ENCODE results near the gene TOMM40. TPM values are rescaled to one million over a fixed set of nuclear protein-coding genes. Genes with fewer than 3 reads are reported as not detected.
A peak's percentile ranks its signal among the peaks of the same experiment; 100 is the strongest.
"Not testable (repeated sequence)": the region's sequence is repeated elsewhere in the genome, so short reads cannot be mapped to it uniquely, and the experiment has no call there.

Gene TOMM40
- 71.4 TPM for total RNA-seq

DNA sequence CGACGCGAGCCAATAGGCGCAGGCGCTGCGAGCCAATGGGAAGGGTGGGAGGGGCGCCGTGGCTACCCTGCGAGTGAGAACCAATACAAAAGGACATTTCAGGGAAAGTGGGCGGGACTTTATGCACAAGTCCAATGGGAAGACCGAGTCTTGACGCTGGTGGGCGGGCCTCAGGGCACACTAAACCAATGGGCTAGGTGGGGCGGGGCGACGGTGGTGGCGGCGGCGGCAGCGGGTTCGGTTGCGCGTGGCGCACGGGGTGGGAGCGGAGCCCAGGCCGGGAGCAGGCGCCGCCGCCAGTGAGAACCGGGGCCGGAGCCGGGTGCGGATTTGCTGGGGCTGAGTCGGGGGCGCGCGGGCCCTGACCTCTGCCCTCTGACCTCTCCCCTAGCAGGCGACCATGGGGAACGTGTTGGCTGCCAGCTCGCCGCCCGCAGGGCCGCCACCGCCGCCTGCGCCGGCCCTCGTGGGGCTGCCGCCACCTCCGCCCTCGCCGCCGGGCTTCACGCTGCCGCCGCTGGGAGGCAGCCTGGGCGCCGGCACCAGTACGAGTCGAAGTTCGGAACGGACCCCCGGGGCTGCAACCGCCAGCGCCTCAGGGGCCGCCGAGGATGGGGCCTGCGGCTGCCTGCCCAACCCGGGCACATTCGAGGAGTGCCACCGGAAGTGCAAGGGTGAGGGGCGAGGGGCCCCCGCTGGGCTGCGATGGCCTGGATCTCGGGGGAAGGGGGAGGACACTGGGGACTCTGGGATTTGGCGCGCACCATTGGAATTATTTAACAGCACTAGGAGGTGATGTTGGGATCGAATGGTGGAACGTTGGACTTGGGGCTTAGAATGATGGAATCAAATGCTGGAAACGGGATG is at the start of gene TOMM40:
Gene TOMM40 (plus strand): TSS at position 239 of the 867 bp plus-strand sequence. CDS start 162 bp downstream, at position 401.
- ATAC-seq: peak; percentile 90

DNA sequence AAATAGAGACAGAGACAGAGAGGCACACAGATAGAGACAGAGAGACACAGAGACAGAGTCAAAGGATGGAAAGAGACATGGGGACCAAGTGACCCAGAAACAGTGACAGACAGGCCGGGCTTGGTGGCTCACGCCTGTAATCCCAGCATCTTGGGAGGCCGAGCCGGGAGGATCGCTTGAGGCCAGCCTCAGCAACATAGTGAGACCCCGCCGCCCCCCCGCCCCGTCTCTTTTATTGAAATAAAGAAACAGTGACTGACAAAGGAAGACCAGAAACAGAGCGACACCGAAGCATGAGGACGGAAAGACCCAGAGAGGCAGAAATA is 45.8 kb upstream of the TOMM40 start:
- no peak for ATAC-seq

DNA sequence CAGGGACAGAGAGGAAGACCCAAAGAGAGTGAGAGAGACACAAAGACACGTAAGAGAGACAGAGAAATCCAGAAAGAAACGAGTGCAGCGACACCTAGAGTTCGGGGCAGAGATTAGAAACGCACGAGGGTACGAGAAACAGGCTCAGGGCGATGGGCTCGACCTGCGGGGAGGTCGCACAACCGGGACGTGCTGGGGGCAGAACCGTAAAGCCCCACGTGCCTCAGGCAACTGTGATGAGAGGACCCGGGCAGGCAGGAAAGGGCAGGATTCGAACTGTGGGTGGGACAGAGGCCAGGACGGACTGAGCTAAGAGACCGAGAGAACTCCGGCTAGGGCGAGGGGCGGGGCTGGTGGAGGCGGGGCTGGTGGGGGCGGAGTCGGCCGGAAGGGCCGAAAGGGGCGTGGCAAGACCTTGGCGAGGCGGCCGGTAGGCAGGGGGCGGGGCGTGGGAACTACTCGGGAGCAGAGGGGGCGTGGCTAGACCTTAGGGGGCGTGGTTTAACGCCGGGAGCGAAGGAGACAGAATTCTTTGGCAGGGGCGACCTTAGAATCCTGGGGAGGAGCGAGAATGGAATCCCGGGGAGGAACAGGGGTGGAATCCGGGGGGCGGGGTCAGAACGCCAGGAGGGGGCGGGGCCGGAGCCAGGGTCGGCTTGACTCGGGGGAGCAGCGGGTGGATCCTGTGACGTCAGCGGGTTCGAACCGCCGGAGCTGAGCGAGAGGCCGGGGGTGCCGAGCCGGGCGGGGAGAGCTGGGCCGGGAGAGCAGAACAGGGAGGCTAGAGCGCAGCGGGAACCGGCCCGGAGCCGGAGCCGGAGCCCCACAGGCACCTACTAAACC is 45.2 kb upstream of the TOMM40 start, which contains the start of gene NECTIN2:
Gene NECTIN2 (plus strand): TSS at position 686 of the 843 bp plus-strand sequence. CDS start 229 bp downstream, outside the sequence.
- ATAC-seq: peak; percentile 92

DNA sequence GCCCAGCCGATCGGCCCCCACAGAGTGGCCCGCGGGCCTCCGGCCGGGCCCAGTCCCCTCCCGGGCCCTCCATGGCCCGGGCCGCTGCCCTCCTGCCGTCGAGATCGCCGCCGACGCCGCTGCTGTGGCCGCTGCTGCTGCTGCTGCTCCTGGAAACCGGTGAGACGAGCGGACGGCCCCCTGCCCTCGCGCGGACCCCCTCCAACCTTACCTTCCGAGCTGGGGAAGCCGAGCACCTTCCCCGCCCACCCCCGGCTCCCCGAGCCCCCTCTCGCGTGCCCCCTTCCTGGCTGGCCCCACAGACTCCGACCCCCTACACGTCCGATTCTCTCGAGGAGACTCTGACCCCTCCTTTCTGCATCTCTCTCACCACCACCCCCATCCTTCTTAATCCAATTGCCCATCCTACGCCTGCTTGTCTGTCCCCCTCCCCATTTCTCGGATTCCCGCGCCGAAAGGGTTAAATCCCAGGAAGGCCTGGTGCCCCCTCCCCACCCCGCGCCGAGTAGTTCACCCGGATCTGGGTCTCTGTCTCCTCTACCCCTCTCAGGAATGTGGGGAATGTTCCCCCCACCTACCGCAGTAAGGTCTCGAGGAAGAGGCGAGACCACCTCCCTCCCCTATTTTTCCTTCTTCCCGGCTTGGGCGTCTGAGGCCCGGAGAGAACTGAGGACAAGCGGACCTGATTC is 44.5 kb upstream of the TOMM40 start:
- ATAC-seq: no peak

DNA sequence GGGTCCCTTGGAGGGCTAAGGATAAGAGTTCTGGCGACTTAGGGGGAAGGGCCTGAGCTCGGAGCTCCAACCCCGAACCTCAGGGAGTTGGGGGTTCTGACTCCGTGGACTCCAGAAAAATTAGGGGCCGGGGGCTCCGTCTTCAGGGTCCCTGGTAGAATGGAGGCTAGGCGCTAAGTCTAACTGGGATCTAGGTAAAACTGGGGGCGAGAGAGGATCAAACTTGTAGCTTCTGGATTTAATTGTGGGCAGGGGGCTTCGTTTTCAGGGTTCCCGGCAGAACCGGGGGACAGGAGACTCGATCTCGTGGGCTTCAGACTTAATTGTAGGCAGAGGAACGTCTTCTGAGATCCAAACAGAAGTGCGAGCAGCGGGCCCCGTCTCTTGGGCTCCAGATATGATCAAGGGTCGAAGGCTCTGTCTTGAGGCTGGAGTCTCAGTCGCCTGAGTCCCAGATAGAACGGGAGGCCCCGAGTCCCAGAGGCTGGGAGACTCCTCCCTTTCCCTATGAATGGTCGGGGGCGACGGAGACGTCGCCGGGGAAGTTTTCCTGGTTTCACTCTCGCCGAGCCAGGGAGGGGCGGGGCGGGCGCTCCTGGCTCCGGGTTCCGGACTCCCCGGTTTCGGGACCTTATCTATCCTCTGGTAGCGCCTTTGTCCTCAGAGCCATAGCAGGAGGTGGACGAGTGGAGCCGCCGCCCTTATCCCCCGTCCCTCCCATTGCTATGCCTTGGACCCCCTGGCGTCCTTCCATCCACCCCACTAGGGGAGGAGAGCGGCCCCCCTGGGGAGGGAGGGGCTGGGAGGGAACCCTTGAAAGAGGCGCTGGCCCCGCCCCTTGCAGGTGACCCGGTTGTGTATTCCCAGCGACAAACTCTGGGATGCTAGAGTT is 43.7 kb upstream of the TOMM40 start:
- ATAC-seq: peak; percentile 17

DNA sequence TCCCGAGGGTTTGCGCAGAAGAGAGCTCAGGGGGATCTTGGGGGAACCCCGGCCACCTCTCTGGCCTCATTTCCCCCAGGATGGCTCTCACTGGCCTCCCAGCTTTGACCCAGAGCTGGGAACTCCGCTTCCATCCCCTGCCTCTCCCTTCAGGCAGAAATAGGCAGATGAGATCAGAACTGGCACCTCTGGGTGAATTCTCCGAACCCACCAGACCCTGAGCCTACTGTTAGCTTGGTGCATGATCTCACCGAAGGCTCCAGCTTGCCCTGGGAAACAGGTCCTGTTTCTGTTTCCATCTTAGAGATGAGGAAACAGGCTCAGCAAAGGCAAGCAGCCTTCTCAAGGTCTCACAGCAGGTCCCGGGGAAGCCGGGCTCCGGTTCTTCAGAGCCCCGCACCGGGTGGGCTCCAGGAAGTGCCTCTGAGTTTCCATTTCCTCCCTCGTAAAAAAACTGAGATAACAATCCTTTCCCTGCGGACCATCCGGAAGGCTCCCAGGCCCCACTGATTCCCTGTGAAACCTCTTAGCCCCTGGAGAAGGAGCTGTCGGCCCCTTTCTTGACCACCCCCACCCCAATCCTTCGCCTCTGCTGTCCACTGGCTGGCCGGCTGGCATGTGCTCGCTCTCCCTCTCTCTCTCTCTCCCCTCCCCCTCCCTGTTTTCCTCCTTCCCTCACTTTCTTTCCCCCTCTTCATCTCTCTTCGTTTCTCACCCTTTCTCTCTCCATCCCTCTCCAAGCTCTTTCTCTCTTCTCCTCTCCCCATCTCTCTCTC is 42.8 kb upstream of the TOMM40 start:
- no peak for ATAC-seq

DNA sequence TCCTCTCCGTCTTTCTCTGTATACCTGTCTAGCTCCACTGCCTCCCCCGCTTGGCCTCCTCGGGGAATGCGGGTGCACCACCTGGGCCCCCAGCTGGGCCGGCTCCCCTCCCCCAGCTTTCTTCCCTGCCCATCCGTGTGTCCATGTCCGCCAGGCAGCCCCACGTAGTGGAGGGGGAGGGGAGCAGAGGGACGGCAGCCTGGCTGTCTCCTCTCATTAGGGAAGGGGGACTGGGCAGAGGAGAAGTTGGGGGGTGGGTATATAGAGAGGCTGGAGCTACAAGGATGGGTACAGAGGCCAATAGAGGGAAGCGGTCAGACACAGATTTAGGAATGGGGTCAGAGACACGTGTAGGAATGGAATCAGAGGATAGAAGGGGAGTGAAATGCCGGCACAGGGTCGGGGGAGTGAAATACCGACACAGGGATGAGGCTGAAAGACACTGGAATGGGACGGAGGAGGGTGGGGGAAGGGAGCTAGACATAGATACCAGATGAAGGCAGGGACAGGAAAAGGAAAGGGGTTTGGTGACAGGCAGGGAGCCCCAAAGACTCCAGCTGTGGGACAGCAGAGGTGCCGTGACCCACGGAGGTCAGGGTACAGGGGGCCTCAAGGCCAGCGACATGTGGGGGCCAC is 42.1 kb upstream of the TOMM40 start:
- no peak for ATAC-seq

DNA sequence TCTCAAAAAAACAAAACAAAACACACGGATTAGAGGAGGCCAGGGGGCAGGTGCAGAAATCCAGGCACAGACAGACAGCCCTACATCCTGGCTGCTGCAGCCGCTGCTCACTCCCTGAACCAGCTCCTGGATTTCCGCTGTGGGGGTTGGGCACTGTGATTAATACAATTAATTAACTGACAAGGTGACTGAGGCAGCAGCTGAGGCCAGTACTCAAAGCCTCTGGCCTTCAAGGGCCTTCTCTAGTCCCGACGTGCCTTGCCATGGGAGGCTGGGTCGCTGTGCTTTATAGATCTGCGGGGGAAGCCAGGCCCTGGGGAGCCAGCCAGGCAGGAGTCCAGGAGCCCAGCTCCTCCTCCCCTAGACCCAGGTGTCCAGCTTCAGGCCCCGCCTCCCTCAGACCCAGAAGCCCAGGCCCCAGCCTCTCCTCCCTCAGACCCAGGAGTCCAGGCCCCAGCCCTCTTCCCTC is 40.4 kb upstream of the TOMM40 start:
- no peak for ATAC-seq

DNA sequence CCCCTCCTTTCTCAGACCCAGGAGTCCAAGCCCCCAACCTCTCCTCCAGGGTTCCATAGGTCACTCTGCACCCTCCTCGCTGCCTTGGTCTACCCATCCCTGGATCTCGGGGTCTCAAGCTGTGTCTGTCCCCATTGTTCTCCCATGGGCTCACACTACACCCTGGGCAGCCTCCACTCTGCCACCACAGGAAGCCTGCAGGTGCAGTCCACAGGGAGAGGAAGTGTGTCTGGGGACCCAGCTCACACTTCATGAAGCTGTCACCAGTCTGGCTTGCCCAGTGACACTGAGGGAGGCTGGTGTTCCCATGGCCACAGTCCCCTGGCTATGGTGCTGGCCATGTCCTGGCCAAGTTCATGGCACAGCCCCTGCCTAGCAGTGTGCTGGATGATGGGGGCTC is 39.6 kb upstream of the TOMM40 start:
- ATAC-seq: no peak

DNA sequence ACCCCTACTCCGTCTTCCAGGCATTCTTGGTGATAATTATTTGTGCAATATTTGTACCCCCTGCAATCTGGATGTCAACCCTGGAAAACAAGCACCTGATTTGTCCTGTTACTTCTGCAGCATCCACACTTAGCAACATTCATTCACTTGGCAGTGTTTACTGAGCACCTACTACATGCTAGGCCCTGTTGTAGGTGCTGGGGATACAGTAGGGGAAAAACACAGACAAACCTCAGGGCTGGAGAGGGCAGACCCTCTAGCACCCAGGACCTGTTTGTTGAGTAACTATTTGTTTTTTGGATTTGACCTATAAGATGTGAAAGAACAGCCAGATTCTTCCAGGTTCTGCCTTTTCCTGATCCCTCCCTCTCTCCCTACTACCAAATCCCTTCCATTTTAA is 35.4 kb upstream of the TOMM40 start:
- no peak for ATAC-seq

DNA sequence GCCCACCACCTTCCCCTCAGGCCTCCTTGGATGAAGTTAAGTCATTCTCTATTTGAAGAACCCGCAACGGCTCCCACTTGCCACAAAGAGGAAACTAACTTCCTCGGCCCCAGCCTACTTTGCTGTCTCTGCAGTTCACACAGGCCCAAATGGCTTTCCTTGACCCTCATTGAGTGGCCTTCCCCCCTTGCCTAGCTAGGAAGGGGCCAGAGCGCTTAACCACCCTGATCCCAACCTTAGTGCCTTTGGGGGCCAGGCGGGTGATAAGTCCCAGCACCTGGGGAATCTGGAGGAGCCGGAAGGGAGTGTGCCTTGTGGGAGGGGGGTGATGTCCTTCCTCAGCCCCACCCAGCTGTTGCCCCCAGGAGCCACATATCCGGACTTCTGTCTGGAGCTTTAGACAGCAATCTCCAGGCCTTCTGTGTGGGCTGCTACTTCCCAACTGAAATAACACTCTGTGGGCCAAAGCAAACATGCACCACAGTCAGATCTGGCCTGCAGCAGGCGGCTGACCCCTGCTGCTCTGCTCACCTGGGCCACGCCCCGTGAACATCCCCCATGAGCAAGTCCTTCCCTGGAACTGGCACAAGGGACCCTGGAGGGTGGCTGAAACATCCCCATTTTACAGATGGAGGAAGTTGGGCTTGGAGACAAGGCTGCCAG is 34.5 kb upstream of the TOMM40 start:
- ATAC-seq: peak; percentile 37

DNA sequence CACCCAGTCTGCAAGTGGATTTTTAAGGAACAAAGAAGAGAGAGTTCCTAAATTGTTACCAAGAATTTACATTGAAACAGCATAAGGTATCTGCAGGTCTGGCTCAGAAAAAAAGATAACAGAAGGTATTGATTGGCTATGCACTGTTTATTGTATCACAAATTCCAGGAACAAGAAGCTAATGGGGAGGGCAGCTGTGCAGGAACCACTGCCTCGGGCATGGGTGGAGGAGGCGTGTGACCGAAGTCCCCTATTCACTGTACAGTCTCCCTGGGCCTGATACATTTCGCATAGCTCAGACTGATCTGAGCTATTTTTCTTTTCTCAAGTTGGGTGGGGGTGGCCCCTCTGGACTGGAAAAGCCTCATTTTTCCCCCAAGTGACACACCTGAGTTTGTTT is 33.2 kb upstream of the TOMM40 start:
- ATAC-seq: peak; percentile 22

DNA sequence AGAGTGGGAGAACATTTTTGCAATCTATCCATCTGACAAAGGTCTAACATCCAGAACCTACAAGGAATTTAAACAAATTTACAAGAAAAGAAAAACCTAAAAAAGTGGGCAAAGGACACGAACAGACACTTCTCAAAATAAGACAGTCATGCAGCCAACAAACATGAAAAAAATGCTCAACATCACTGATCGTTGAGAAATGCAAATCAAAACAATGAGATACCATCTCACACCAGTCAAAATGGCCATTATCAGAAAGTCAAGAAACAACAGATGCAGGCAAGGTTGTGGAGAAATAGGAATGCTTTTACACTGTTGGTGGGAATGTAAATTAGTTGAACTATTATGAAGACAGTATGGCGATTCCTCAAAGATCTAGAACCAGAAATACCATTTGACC is 29.5 kb upstream of the TOMM40 start:
- ATAC-seq: not testable (repeated sequence)

DNA sequence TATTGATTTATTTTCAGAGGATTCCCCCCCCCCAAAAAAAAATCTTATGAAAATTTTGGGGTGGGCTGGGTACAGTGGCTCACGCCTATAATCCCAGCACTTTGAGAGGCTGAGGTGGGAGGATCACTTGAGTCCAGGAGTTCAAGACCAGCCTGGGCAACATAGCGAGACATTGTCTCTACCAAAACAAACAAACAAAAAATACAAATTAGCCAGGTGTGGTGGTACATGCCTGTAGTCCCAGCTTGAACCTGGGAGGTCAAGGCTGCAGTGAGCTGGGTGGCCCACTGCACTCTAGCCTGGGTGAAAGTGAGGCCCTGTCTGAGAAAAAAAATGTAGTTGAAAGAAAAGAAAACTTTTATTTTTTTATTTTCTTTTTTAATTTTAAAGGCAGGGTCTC is 27.1 kb upstream of the TOMM40 start:
- ATAC-seq: no peak

DNA sequence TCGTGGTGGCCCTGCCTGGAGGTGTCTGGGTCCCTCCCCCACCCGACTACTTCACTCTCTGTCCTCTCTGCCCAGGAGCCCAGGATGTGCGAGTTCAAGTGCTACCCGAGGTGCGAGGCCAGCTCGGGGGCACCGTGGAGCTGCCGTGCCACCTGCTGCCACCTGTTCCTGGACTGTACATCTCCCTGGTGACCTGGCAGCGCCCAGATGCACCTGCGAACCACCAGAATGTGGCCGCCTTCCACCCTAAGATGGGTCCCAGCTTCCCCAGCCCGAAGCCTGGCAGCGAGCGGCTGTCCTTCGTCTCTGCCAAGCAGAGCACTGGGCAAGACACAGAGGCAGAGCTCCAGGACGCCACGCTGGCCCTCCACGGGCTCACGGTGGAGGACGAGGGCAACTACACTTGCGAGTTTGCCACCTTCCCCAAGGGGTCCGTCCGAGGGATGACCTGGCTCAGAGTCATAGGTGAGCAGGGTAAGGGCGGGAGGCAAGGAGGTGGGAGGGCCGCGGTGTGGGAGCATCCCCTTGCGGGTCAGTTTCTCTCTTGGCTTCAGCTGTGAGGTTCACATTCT is 25.8 kb upstream of the TOMM40 start:
- peak; percentile 9 for ATAC-seq

DNA sequence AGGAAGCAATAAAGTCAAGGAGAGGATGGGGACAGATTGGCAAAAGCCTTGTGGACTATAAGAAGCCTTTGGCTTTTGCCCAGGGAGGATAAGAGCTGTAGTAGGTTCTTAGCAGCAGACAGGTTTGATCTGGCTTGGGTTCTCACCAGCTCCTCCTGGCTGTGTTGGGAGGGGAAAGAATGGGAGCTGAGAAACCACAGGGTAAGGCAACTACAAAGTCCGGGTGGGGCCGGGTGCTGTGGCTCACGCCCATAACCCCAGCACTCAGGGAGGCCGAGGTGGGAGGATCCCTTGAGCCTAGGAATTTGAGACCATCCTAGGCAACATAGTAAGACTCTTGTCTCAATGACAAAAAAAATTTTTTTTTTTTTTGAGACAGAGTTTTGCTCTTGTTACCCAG is 24.4 kb upstream of the TOMM40 start:
- ATAC-seq: peak; percentile 43

DNA sequence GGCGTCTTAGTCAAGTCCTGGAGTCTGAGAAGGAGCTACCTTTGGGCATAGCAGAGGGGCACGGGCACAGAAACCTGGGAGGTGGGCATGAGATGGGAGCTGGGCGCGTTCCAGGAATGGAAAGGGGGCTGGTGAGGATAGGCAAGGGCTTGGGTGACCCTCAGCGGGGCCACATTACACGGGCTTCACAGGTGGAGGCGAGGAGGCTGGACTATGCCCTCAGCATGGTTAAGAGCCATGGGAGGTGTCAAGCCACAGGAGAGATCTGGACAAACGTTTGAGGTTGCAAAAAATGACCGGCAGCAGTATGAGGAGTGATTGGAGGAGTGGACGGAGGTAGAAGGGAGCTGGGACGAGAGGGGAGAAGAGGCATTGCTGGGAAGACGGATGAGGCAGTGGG is 23.5 kb upstream of the TOMM40 start:
- ATAC-seq: peak; percentile 28

DNA sequence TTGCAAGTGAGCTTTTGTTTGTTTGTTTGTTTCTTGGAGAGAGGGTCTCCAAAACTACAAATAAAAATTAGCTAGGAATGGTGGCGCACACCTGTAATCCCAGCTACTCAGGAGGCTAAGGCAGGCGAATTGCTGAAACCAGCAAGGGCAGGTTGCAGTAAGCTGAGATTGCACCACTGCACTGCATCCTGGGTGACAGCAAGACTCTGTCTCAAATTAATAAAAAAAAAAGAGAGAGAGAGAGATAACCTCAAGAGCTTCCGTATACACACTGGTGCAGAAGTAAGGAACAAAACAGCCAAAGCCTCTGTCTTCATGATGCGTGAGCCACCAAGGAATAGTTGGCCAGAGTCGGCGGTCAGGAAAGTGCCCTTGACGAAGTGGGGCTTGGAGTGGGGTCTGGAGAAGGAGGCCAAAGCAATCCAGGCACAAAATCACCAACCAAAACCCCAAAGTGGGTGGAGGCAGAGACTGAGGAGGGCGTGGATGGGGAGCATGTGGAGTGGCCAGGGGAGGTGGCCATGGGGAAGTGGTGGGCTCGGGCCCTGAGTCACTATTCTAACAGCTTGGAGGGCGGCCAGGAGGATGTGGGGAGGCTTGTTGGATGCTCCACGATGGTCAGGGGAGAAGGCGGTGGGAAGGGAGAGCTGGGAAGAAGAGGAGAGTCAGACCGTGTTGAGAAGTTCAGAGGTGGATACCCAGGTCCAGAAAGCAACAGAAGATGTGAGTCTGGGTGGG is 21.2 kb upstream of the TOMM40 start:
- ATAC-seq: no peak

DNA sequence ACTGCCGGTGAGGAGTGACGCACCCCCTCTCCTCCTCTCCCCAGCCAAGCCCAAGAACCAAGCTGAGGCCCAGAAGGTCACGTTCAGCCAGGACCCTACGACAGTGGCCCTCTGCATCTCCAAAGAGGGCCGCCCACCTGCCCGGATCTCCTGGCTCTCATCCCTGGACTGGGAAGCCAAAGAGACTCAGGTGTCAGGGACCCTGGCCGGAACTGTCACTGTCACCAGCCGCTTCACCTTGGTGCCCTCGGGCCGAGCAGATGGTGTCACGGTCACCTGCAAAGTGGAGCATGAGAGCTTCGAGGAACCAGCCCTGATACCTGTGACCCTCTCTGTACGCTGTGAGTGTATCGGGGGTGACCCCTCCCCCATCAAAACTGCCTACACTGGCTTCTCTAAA is 19.2 kb upstream of the TOMM40 start:
- ATAC-seq: no peak

Data from esophagus mucosa (tissue), 1 donor.